Skeletal muscle satellite cell (primary cell): Measurements from ENCODE around the gene ERI3. TPM values are rescaled to one million over a fixed set of nuclear protein-coding genes. Genes with fewer than 3 reads are reported as not detected.
"Not testable (repeated sequence)": the region's sequence is repeated elsewhere in the genome, so short reads cannot be mapped to it uniquely, and the experiment has no call there.

Experiments
- H3K27me3 ChIP-seq: 2 replicates; pipeline ENCODE4 v1.7.0; 2013; ENCODE audit warnings: low read length; ENCODE audit not compliant: control insufficient read depth, insufficient read depth
- H3K36me3 ChIP-seq: 2 replicates; pipeline ENCODE4 v1.7.0; 2013; ENCODE audit warnings: mild to moderate bottlenecking, control low read depth, low read length; ENCODE audit not compliant: insufficient read depth
- H3K4me1 ChIP-seq: 2 replicates; pipeline ENCODE4 v1.7.0; 2013; ENCODE audit warnings: low read length; ENCODE audit not compliant: control insufficient read depth, insufficient read depth
- H3K4me2 ChIP-seq: 2 replicates; pipeline ENCODE4 v1.7.0; 2013; ENCODE audit warnings: mild to moderate bottlenecking, low read length
- H3K4me3 ChIP-seq: 2 replicates; pipeline ENCODE4 v1.7.0; 2013; ENCODE audit warnings: low read length
- H3K9ac ChIP-seq: 2 replicates; pipeline ENCODE4 v1.7.0; 2013; ENCODE audit warnings: mild to moderate bottlenecking, low read depth, low read length, moderate library complexity
- H3K9me3 ChIP-seq: replicated peaks from 2 replicates; pipeline ENCODE4 v1.7.0; 2013; ENCODE audit warnings: mild to moderate bottlenecking, control low read depth, low read length
- small RNA-seq: library from RNA; depleted of rRNA; stranded (forward); fragments of <200 nt; gene quantifications from one replicate; pipeline ENCODE3, GENCODE V24; 2012

The ERI3 gene

GRCh38 chr1:44210595-44210994 is 144.5 kb downstream of the ERI3 start:
- peaks cover 12% of the 10 kb centered on the region for H3K36me3 ChIP-seq
- H3K27me3 ChIP-seq = no peaks in the 10 kb centered on the region
- no peak overlapping the region for H3K4me3 ChIP-seq
- no peak overlapping the region for H3K4me2 ChIP-seq
- no peak overlapping the region for H3K9ac ChIP-seq
- H3K9me3 ChIP-seq = no peaks in the 10 kb centered on the region
- peaks cover 12% of the 10 kb centered on the region for H3K4me1 ChIP-seq

DNA sequence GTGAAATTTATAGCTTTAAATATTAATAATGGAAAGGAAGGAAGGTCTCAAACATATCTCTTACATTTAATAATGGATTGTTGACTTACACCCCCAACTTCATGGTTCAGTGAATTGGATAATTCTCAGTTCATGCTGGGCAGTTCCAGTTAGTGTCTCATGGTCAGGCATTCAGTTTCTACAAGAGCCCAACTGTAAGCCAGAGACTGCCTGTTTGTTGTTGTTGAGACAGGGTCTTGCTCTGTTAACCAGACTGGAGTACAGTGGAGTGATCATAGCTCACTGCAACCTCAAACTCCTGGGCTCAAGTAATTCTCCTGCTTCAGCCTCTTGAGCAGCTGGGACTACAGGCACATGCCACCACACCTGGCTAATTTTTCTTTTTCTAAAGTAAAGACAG is 146.8 kb downstream of the ERI3 start:
- Histone ChIP-seq H3K4me1 (peaks cover 6% of the 10 kb centered on the region), H3K27me3 (no peaks in the 10 kb centered on the region), H3K9me3 (no peaks in the 10 kb centered on the region), H3K36me3 (no peaks in the 10 kb centered on the region), H3K4me2 (no peak overlapping the region), H3K9ac (no peak overlapping the region), H3K4me3 (no peak overlapping the region)

DNA sequence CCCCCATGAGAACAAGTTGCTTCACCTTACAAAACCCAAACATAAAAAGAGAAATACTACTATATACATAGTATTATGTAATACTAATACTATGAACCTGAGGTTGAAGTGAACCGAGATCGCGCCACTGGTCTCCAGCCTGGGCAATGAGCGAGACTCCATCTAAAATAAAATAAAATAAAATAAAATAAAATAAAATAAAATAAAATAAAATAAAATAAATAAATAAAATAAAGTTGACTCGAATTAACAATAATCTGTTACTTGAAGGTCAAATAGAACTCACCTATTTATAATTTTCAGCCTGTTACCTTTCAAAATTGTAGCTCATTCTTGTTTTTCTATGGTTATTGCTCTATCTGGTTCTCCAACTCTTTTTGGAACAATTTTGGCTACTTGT is 148.5 kb downstream of the ERI3 start:
- not testable (repeated sequence) for H3K36me3 ChIP-seq, H3K9ac ChIP-seq, H3K27me3 ChIP-seq, H3K4me1 ChIP-seq, H3K4me2 ChIP-seq, H3K9me3 ChIP-seq, H3K4me3 ChIP-seq

DNA sequence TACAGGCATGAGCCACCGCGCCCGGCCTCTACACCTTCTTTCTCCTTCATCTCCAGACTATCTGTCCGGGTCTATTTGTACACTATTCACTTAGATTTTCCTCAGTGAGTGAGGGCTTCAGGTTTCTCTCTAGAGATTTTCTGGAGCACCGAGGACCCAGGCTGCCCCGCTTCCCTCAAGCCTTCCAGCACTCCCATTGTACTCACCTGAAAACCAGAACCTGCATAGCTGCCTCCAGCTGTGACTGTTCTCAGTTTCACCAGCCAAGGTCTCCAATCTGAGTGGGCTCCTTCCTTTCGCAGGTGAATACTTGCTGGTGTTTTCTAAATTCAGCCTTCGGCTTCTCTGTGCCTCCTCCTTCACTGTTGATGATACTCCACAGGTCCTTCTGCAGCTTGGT is 154.7 kb downstream of the ERI3 start:
- Histone ChIP-seq H3K27me3 (no peaks in the 10 kb centered on the region), H3K9me3 (no peaks in the 10 kb centered on the region), H3K4me1 (no peaks in the 10 kb centered on the region), H3K4me2 (no peak overlapping the region), H3K4me3 (no peak overlapping the region), H3K9ac (no peak overlapping the region), H3K36me3 (no peaks in the 10 kb centered on the region)

- Histone ChIP-seq H3K9me3 (peaks cover 3% of the 10 kb centered on the region), H3K9ac (no peak overlapping the region), H3K4me2 (no peak overlapping the region), H3K4me1 (no peaks in the 10 kb centered on the region), H3K36me3 (no peaks in the 10 kb centered on the region), H3K27me3 (peaks cover 9% of the 10 kb centered on the region), H3K4me3 (no peak overlapping the region)
Measured at GRCh38 chr1:44174630-44175029, 180.4 kb downstream of the ERI3 start.

Small RNA genes lying within 50 kb of the gene (small RNA-seq; reads per million reads assigned to genes)
- gene AL035417.1 = not detected
- gene RNU6-369P = not detected
